Caco-2 (cell line): ENCODE measurements around the gene DEPP1. TPM values are rescaled to one million over a fixed set of nuclear protein-coding genes. Genes with fewer than 3 reads are reported as not detected.

Experiments
- BruUV-seq: library from RNA; stranded (reverse); fragments of 400-500 nt; replicated peaks from 2 replicates; lab custom pipeline; 2021; lab: Mats Ljungman, UMichigan
- CTCF ChIA-PET: fragments of 300-600 bp; sonication (Branson Sonifier 250); formaldehyde crosslinking; loops from one replicate; lab custom pipeline; 2022; ENCODE audit warnings: antibody characterized with exemption; lab: Charles Lee
- POLR2A ChIA-PET: fragments of 300-600 bp; sonication (Branson Sonifier 250); formaldehyde crosslinking; loops from one replicate; lab custom pipeline; 2022; ENCODE audit warnings: antibody characterized with exemption; lab: Charles Lee
- DNase-seq, 2 experiments: peaks; one replicate each; pipeline versions ENCODE4 v3.0.0 to v3.0.0-alpha.2; 2020 to 2022
- H3K27me3 ChIP-seq: replicated peaks from 2 replicates; pipeline ENCODE4 v1.6.0; 2011; ENCODE audit warnings: low read length; ENCODE audit not compliant: control insufficient read depth, insufficient read depth
- H3K36me3 ChIP-seq: 2 replicates; pipeline ENCODE4 v1.5.1; 2011; ENCODE audit warnings: low read length; ENCODE audit not compliant: control insufficient read depth, insufficient read depth
- H3K4me1 ChIP-seq: fragments of 250-450 bp; sonication (Bioruptor Pico); 2 replicates; pipeline ENCODE4 v1.5.1; 2020; ENCODE audit warnings: mild to moderate bottlenecking
- H3K4me3 ChIP-seq: 2 replicates; pipeline ENCODE4 v1.5.1; 2011; ENCODE audit warnings: low read depth, mild to moderate bottlenecking, control low read depth, low read length
- H3K9me3 ChIP-seq: fragments of 250-450 bp; sonication (Bioruptor Pico); 2 replicates; pipeline ENCODE4 v1.5.1; 2020; ENCODE audit warnings: mild to moderate bottlenecking, moderate library complexity
- H3K27ac Mint-ChIP-seq: one replicate; pipeline ENCODE4 v1.8.0; 2022; ENCODE audit warnings: mixed read lengths; ENCODE audit not compliant: unreplicated experiment
- H3K27me3 Mint-ChIP-seq: one replicate; pipeline ENCODE4 v1.8.0; 2022; ENCODE audit warnings: mixed read lengths; ENCODE audit not compliant: insufficient read depth, unreplicated experiment
- H3K36me3 Mint-ChIP-seq: one replicate; pipeline ENCODE4 v1.8.0; 2022; ENCODE audit warnings: mild to moderate bottlenecking, mixed read lengths; ENCODE audit not compliant: insufficient read depth, unreplicated experiment
- H3K4me1 Mint-ChIP-seq: one replicate; pipeline ENCODE4 v1.8.0; 2022; ENCODE audit warnings: low read depth, mixed read lengths; ENCODE audit not compliant: unreplicated experiment
- H3K4me3 Mint-ChIP-seq: one replicate; pipeline ENCODE4 v1.8.0; 2022; ENCODE audit warnings: mild to moderate bottlenecking, moderate library complexity, mixed read lengths; ENCODE audit not compliant: unreplicated experiment
- H3K9me3 Mint-ChIP-seq: one replicate; pipeline ENCODE4 v1.8.0; 2022; ENCODE audit warnings: mixed read lengths; ENCODE audit not compliant: unreplicated experiment
- intact Hi-C: fragments of 100-400 bp; cut with micrococcal nuclease; formaldehyde crosslinking; loops from one replicate; pipeline ENCODE4 v1.10.0; 2022; ENCODE audit not compliant: unreplicated experiment
- total RNA-seq: library from RNA; stranded (reverse); gene quantifications from 2 replicates; pipeline ENCODE4 v1.2.3, GENCODE V29; 2022
- TF ChIP-seq, protein P1 (sequence below), 2 experiments: fragments of 200-600 bp in 1 of 2; IDR thresholded peaks; 1 replicate in 1 of 2; 2 replicates in 1 of 2; pipeline versions ENCODE4 v1.5.1 to v1.8.0; 2011 to 2022; ENCODE audit warnings: antibody characterized with exemption in 1 of 2, control low read depth in 1 of 2, inconsistent platforms in 1 of 2, low read depth in 1 of 2, low read length in 1 of 2, mild to moderate bottlenecking in 1 of 2, moderate library complexity in 1 of 2; ENCODE audit not compliant: insufficient read depth in 1 of 2, severe bottlenecking in 1 of 2, unreplicated experiment in 1 of 2

DEPP1 gene
- total RNA-seq, 1 experiment from 2014 or later, result 13.6 TPM

- TF ChIP-seq, protein P1, sequence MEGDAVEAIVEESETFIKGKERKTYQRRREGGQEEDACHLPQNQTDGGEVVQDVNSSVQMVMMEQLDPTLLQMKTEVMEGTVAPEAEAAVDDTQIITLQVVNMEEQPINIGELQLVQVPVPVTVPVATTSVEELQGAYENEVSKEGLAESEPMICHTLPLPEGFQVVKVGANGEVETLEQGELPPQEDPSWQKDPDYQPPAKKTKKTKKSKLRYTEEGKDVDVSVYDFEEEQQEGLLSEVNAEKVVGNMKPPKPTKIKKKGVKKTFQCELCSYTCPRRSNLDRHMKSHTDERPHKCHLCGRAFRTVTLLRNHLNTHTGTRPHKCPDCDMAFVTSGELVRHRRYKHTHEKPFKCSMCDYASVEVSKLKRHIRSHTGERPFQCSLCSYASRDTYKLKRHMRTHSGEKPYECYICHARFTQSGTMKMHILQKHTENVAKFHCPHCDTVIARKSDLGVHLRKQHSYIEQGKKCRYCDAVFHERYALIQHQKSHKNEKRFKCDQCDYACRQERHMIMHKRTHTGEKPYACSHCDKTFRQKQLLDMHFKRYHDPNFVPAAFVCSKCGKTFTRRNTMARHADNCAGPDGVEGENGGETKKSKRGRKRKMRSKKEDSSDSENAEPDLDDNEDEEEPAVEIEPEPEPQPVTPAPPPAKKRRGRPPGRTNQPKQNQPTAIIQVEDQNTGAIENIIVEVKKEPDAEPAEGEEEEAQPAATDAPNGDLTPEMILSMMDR (IDR thresholded peaks at IDR 0.05; ENCODE audit: insufficient read depth in 1 of 2, low read depth in 1 of 2, low read length in 1 of 2, severe bottlenecking in 1 of 2, unreplicated experiment in 1 of 2), result no peak
- Histone ChIP-seq H3K9me3 (no peaks in the 10 kb centered on the region), H3K27me3 (no peaks in the 10 kb centered on the region), H3K4me3 (no peak overlapping the region), H3K4me1 (peaks cover 27% of the 10 kb centered on the region), H3K36me3 (peaks cover 3% of the 10 kb centered on the region; the same call in 1 of the 2 replicates)
- POLR2A ChIA-PET, result interaction anchor here (1.3 kb wide), 1 partner anchor 25 kb away, joined by 3 read pairs; the partner anchor contains the start of gene DEPP1
- no TSS peak for BruUV-seq
- Mint-ChIP-seq H3K4me3 (no peak overlapping the region), H3K4me1 (peaks cover 27% of the 10 kb centered on the region), H3K27me3 (no peaks in the 10 kb centered on the region), H3K36me3 (peaks cover 56% of the 10 kb centered on the region), H3K9me3 (no peaks in the 10 kb centered on the region), H3K27ac (no peak overlapping the region)
- intact Hi-C loops, result loop anchor here (5.0 to 10.0 kb wide), 4 partner anchors 141 to 461 kb away; partner anchors contain the start of gene ALOX5
- CTCF ChIA-PET, result no interaction called here
- DNase-seq, result no peak
Measured at GRCh38 chr10:45003432-45004000, 24.9 kb upstream of the DEPP1 start.

DNA sequence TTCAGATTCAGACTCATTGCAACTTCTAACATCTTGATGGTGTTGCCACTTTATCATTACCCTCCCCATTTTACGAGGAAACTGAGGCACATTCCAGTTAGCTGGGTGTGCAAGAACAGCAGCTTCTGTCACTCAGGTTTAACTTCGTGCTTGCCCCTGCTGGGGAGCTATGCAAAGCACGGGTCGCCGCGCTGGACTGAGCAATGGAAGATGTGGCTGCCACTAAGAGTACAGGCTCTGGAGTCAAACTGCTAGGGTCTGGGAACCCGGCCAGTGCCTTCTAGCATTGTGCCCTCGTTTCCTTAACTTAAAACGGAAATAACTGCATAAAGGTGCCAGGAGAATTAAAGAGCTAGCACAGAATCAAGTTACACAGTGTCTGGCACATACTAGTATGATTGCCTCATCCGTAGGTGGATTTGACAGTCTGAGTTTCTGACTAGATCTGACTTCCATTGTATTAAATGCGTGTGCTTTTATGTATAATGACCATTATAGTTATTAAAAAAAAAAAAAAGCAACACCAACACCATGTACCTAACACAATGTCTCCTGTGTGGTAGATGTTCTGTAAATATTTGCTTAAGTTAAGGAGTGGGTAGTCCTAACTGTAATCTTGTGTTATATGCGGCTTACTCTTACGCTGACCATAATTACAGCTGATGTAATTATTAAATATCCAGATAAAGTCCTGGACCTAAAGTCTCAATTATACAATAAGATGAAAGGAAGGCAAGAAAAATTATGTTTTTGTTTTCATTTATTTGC, 23.0 kb upstream of the DEPP1 start:
- intact Hi-C loops, result loop anchor here (1.0 to 10.0 kb wide), 7 partner anchors 26 to 463 kb away; partner anchors contain the start of genes ALOX5 and RASSF4
- no peaks in the 10 kb centered on the region for H3K27me3 Mint-ChIP-seq
- peaks cover 56% of the 10 kb centered on the region for H3K36me3 Mint-ChIP-seq
- ChIA-PET CTCF (interaction anchor here (0.8 to 1.6 kb wide), 5 partner anchors 11 to 249 kb away, joined by 3 to 9 read pairs (median 3); partner anchors contain the start of gene DEPP1), POLR2A (interaction anchor here (0.7 to 3.1 kb wide), 3 partner anchors 19 to 26 kb away, joined by 8 to 28 read pairs (median 17); partner anchors contain the start of gene DEPP1)
- TF ChIP-seq, protein P1 (IDR thresholded peaks at IDR 0.05; ENCODE audit: insufficient read depth in 1 of 2, low read depth in 1 of 2, low read length in 1 of 2, severe bottlenecking in 1 of 2, unreplicated experiment in 1 of 2), result peak; percentile 27 to 37
- H3K4me3 Mint-ChIP-seq, result peak overlapping the region; percentile 82
- BruUV-seq, result no TSS peak
- Histone ChIP-seq H3K27me3 (no peaks in the 10 kb centered on the region), H3K9me3 (no peaks in the 10 kb centered on the region), H3K4me3 (peak overlapping the region; percentile 84), H3K4me1 (peaks cover 24% of the 10 kb centered on the region), H3K36me3 (peaks cover 3% of the 10 kb centered on the region; the same call in 1 of the 2 replicates)
- H3K9me3 Mint-ChIP-seq, result no peaks in the 10 kb centered on the region
- DNase-seq, result peak; percentile 73 to 80
- H3K27ac Mint-ChIP-seq, result peak overlapping the region; percentile 94
- H3K4me1 Mint-ChIP-seq, result peaks cover 28% of the 10 kb centered on the region
